Fibroblast of lung (primary cell): ENCODE data around the gene HDAC4. TPM values are rescaled to one million over a fixed set of nuclear protein-coding genes. Genes with fewer than 3 reads are reported as not detected.

ENCODE experiments used
- DNase-seq, 2 donors: peaks; one replicate each; pipeline versions ENCODE4 v3.0.0 to v3.0.0-alpha.2; 2010; ENCODE audit warnings: low read depth in 2 of 2
- H2AFZ ChIP-seq: 2 replicates; pipeline ENCODE4 v1.5.1; 2012; ENCODE audit warnings: low read length, control low read depth, inconsistent platforms
- H3K27ac ChIP-seq: 2 replicates; pipeline ENCODE4 v1.5.1; 2011; ENCODE audit warnings: low read length, control low read depth; ENCODE audit not compliant: insufficient read depth
- H3K27me3 ChIP-seq: 2 replicates; pipeline ENCODE4 v1.5.1; 2011; ENCODE audit warnings: mild to moderate bottlenecking, low read length; ENCODE audit not compliant: control insufficient read depth, insufficient read depth
- H3K36me3 ChIP-seq: 2 replicates; pipeline ENCODE4 v1.5.1; 2011; ENCODE audit warnings: low read length; ENCODE audit not compliant: control insufficient read depth, insufficient read depth
- H3K4me1 ChIP-seq: 2 replicates; pipeline ENCODE4 v1.5.1; 2011; ENCODE audit warnings: low read length; ENCODE audit not compliant: control insufficient read depth, insufficient read depth; ENCODE audit errors: extremely low read depth
- H3K4me2 ChIP-seq: 2 replicates; pipeline ENCODE4 v1.5.1; 2011; ENCODE audit warnings: low read length, control low read depth; ENCODE audit not compliant: insufficient read depth; ENCODE audit errors: extremely low read depth
- H3K4me3 ChIP-seq, 4 experiments: fragments of 200-600 bp in 1 of 4; sonication (generic) in 1 of 4; replicated peaks in 1 of 4; 2 replicates each; pipeline ENCODE4 v1.5.1; 2011 to 2016; ENCODE audit warnings: low read length in 4 of 4, low read depth in 3 of 4, mild to moderate bottlenecking in 3 of 4, control low read depth in 2 of 4, inconsistent platforms in 1 of 4, mixed read lengths in 1 of 4; ENCODE audit not compliant: insufficient read depth in 1 of 4; ENCODE audit errors: control extremely low read depth in 1 of 4
- H3K79me2 ChIP-seq: 2 replicates; pipeline ENCODE4 v1.5.1; 2012; ENCODE audit warnings: mild to moderate bottlenecking, low read length, inconsistent platforms; ENCODE audit not compliant: control insufficient read depth, insufficient read depth
- H3K9ac ChIP-seq: 2 replicates; pipeline ENCODE4 v1.5.1; 2011; ENCODE audit warnings: mild to moderate bottlenecking, low read length, control low read depth; ENCODE audit not compliant: insufficient read depth
- H3K9me3 ChIP-seq: 2 replicates; pipeline ENCODE4 v1.5.1; 2012; ENCODE audit warnings: low read depth, low read length; ENCODE audit not compliant: control insufficient read depth, insufficient read depth
- H4K20me1 ChIP-seq: 2 replicates; pipeline ENCODE4 v1.5.1; 2011; ENCODE audit warnings: low read length; ENCODE audit not compliant: control insufficient read depth, insufficient read depth; ENCODE audit errors: extremely low read depth
- CTCF ChIP-seq, 2 donors: IDR thresholded peaks in 1 of 2; conservative IDR thresholded peaks in 1 of 2; 1 replicate in 1 of 2; 2 replicates in 1 of 2; pipeline ENCODE4 v1.5.1; 2011 to 2012; ENCODE audit warnings: low read length in 2 of 2, control low read depth in 1 of 2, inconsistent platforms in 1 of 2, low read depth in 1 of 2, mild to moderate bottlenecking in 1 of 2
- EZH2 ChIP-seq: IDR thresholded peaks from 2 replicates; pipeline ENCODE4 v1.5.1; 2012; ENCODE audit warnings: low read length, control low read depth, mild to moderate bottlenecking; ENCODE audit errors: missing control alignments
- polyA plus RNA-seq, 2 donors: library from polyadenylated mRNA; depleted of rRNA in 1 of 2; stranded (reverse) in 1 of 2; unstranded in 1 of 2; fragments of >200 nt; gene quantifications; 2 replicates each; pipeline ENCODE4 v1.2.1, GENCODE V29; 2011 to 2012; ENCODE audit warnings: missing spikeins in 1 of 2
- total RNA-seq: library from RNA; depleted of rRNA; stranded (reverse); fragments of >200 nt; gene quantifications from 2 replicates; pipeline ENCODE4 v1.2.1, GENCODE V29; 2014

Gene HDAC4
- total and polyA plus RNA-seq, 2 donors (not counting 1 experiment from before 2014, with no cell fraction given) = 7.4 to 19.8 TPM

GRCh38 chr2:239000500-239001073 lies 400.2 kb downstream of the HDAC4 start:
- H3K9ac ChIP-seq = no peak overlapping the region
- H3K79me2 ChIP-seq = no peaks in the 10 kb centered on the region
- no peaks in the 10 kb centered on the region for H3K36me3 ChIP-seq
- H3K9me3 ChIP-seq = no peaks in the 10 kb centered on the region
- DNase-seq = no peak
- no peak for TF ChIP-seq CTCF (conservative IDR thresholded peaks at IDR 0.05 in 1 of 2, IDR thresholded peaks at IDR 0.05 in 1 of 2; ENCODE audit: low read depth in 1 of 2, low read length in 2 of 2)
- TF ChIP-seq EZH2 = no peak
- no peaks in the 10 kb centered on the region for H3K27me3 ChIP-seq
- H3K4me2 ChIP-seq = no peak overlapping the region
- H3K27ac ChIP-seq = no peak overlapping the region
- H2AFZ ChIP-seq = no peak overlapping the region
- H3K4me1 ChIP-seq = peaks cover 6% of the 10 kb centered on the region
- no peak overlapping the region for H3K4me3 ChIP-seq
- H4K20me1 ChIP-seq = no peaks in the 10 kb centered on the region

- no peak for DNase-seq
- H2AFZ ChIP-seq = no peak overlapping the region
- H3K27me3 ChIP-seq = no peaks in the 10 kb centered on the region
- peaks cover 6% of the 10 kb centered on the region for H3K4me1 ChIP-seq
- H3K36me3 ChIP-seq = no peaks in the 10 kb centered on the region
- H3K4me2 ChIP-seq = no peak overlapping the region
- no peaks in the 10 kb centered on the region for H4K20me1 ChIP-seq
- no peaks in the 10 kb centered on the region for H3K9me3 ChIP-seq
- no peaks in the 10 kb centered on the region for H3K79me2 ChIP-seq
- no peak overlapping the region for H3K27ac ChIP-seq
- no peak overlapping the region for H3K4me3 ChIP-seq
- H3K9ac ChIP-seq = no peak overlapping the region
- TF ChIP-seq CTCF (conservative IDR thresholded peaks at IDR 0.05 in 1 of 2, IDR thresholded peaks at IDR 0.05 in 1 of 2; ENCODE audit: low read depth in 1 of 2, low read length in 2 of 2) = no peak
These were observed 400.7 kb downstream of the HDAC4 start for GRCh38 chr2:239000089-239000488.

- peak; percentile 14 to 31 for DNase-seq
- Histone ChIP-seq H3K27me3 (no peaks in the 10 kb centered on the region), H2AFZ (no peak overlapping the region), H3K4me2 (no peak overlapping the region), H3K27ac (no peak overlapping the region), H3K36me3 (no peaks in the 10 kb centered on the region), H3K9me3 (no peaks in the 10 kb centered on the region), H3K4me3 (no peak overlapping the region), H3K79me2 (no peaks in the 10 kb centered on the region), H3K4me1 (peaks cover 6% of the 10 kb centered on the region), H4K20me1 (no peaks in the 10 kb centered on the region), H3K9ac (no peak overlapping the region)
- TF ChIP-seq EZH2 = no peak
- no peak for TF ChIP-seq CTCF (conservative IDR thresholded peaks at IDR 0.05 in 1 of 2, IDR thresholded peaks at IDR 0.05 in 1 of 2; ENCODE audit: low read depth in 1 of 2, low read length in 2 of 2)
These were observed 401.5 kb downstream of the HDAC4 start for GRCh38 chr2:238999291-238999741.
